ENCODE measurements around the gene NVL.

The NVL gene

DNA sequence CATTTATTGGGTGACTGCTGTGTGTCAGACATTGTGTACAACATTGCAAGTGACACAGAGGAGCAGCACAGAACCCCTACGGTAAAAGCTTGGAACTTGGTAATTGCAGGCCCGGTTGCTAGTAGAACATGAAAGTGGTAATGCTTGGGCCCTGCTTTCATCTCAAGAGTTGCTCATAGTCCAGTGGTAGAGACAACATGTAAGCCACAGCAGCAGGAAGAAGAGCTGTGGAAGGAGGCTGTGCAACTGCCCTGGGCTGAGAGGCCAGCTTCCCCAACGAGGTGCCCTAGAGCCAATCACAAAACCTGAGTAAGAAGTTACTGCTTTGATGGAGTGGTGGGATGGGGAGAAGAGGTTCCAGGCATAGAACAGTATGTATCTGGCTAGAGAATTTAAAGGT lies 45.1 kb upstream of the NVL start:
- TF ChIP-seq, protein P1, sequence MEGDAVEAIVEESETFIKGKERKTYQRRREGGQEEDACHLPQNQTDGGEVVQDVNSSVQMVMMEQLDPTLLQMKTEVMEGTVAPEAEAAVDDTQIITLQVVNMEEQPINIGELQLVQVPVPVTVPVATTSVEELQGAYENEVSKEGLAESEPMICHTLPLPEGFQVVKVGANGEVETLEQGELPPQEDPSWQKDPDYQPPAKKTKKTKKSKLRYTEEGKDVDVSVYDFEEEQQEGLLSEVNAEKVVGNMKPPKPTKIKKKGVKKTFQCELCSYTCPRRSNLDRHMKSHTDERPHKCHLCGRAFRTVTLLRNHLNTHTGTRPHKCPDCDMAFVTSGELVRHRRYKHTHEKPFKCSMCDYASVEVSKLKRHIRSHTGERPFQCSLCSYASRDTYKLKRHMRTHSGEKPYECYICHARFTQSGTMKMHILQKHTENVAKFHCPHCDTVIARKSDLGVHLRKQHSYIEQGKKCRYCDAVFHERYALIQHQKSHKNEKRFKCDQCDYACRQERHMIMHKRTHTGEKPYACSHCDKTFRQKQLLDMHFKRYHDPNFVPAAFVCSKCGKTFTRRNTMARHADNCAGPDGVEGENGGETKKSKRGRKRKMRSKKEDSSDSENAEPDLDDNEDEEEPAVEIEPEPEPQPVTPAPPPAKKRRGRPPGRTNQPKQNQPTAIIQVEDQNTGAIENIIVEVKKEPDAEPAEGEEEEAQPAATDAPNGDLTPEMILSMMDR (conservative IDR thresholded peaks at IDR 0.05; ENCODE audit: low read length): no peak
- TF ChIP-seq EZH2phosphoT487 (IDR thresholded peaks at IDR 0.05; ENCODE audit: borderline replicate concordance): no peak
- no peak overlapping the region for H3K9ac ChIP-seq (ENCODE audit: low read depth, low read length, poor library complexity, severe bottlenecking)
- peaks cover 74% of the 10 kb centered on the region for H3K36me3 ChIP-seq (ENCODE audit: insufficient read depth, low read length)
- H3K79me2 ChIP-seq (ENCODE audit: insufficient read depth, low read length): no peaks in the 10 kb centered on the region
- H3F3A ChIP-seq (ENCODE audit: low read depth): no peaks in the 10 kb centered on the region
- no peak overlapping the region for H2AFZ ChIP-seq (ENCODE audit: low read length)
- H3K4me2 ChIP-seq (ENCODE audit: low read depth, low read length, poor library complexity, severe bottlenecking): no peak overlapping the region
- peaks cover 32% of the 10 kb centered on the region for H4K20me1 ChIP-seq (ENCODE audit: insufficient read depth, low read length, poor library complexity, severe bottlenecking)
- peaks cover 15% of the 10 kb centered on the region for H3K4me1 ChIP-seq (ENCODE audit: insufficient read depth, low read length, poor library complexity, severe bottlenecking)
- no peak overlapping the region for H3K4me3 ChIP-seq (ENCODE audit: low read length, poor library complexity, severe bottlenecking)
- no peaks in the 10 kb centered on the region for H3K27me3 ChIP-seq (ENCODE audit: insufficient read depth, low read length, poor library complexity, severe bottlenecking)
- H3K9me3 ChIP-seq (ENCODE audit: insufficient read depth, low read depth, low read length): no peaks in the 10 kb centered on the region
- no peaks in the 10 kb centered on the region for H3K9me2 ChIP-seq (replicated peaks; ENCODE audit: low read depth, low read length)

DNA sequence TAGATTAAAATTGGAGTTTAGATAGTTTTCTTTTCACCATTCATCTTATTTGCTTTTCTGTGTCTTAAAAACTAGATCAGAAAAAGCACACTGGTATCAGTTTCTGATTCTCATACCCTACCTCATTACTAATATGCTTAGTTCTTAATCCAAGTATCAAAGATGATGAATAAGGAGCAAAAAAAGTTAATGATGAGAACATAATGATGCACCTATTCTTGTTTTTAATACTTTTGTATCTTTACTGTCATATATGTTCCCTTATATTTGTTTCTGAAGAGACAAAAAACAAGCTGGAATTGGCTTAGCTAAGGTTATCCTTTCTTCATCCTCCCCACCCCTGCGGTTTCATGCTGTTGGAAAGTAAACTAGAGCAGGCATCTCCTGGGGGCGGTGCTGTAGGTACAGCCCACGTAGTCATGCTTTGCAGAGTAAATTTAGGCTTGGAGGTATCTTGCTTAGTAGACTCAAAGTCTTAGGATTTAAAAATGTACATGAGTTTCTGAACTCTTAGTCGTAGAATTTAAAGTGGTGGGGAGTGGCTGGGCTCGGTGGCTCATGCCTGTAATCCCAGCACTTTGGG lies 43.1 kb upstream of the NVL start:
- H3K79me2 ChIP-seq (ENCODE audit: insufficient read depth, low read length): no peaks in the 10 kb centered on the region
- peaks cover 80% of the 10 kb centered on the region for H3K36me3 ChIP-seq (ENCODE audit: insufficient read depth, low read length)

DNA sequence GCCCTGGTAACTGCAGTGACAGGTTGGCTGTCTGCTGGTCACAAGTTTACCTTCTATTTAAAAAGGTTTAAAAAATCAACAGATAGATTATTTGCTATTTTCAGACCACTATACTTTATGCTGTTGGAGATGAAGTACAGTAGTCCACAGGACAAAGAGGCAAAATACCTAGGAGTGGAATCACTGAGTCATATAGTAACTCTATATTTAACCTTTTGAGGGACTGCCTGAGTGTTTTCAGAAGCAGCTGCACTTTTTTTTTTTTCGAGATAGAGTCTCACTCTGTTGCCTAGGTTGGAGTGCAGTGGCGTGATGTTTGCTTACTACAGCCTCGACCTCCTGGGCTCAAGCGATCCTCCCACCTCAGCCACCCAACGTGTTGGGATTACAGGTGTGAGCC lies 38.4 kb upstream of the NVL start:
- no peak overlapping the region for H3K9ac ChIP-seq (ENCODE audit: low read depth, low read length, poor library complexity, severe bottlenecking)
- no peak overlapping the region for H3K4me2 ChIP-seq (ENCODE audit: low read depth, low read length, poor library complexity, severe bottlenecking)
- H2AFZ ChIP-seq (ENCODE audit: low read length): no peak overlapping the region
- H3K4me1 ChIP-seq (ENCODE audit: insufficient read depth, low read length, poor library complexity, severe bottlenecking): peaks cover 5% of the 10 kb centered on the region
- no peaks in the 10 kb centered on the region for H3K9me2 ChIP-seq (replicated peaks; ENCODE audit: low read depth, low read length)
- no peak overlapping the region for H3K4me3 ChIP-seq (ENCODE audit: low read length, poor library complexity, severe bottlenecking)
- H4K20me1 ChIP-seq (ENCODE audit: insufficient read depth, low read length, poor library complexity, severe bottlenecking): peaks cover 15% of the 10 kb centered on the region
- peaks cover 57% of the 10 kb centered on the region for H3K36me3 ChIP-seq (ENCODE audit: insufficient read depth, low read length)
- H3K27me3 ChIP-seq (ENCODE audit: insufficient read depth, low read length, poor library complexity, severe bottlenecking): no peaks in the 10 kb centered on the region
- H3F3A ChIP-seq (ENCODE audit: low read depth): no peaks in the 10 kb centered on the region
- peaks cover 21% of the 10 kb centered on the region for H3K79me2 ChIP-seq (ENCODE audit: insufficient read depth, low read length)
- TF ChIP-seq, protein P1 (conservative IDR thresholded peaks at IDR 0.05; ENCODE audit: low read length): no peak
- TF ChIP-seq EZH2phosphoT487 (IDR thresholded peaks at IDR 0.05; ENCODE audit: borderline replicate concordance): no peak
- H3K9me3 ChIP-seq (ENCODE audit: insufficient read depth, low read depth, low read length): no peaks in the 10 kb centered on the region

More for the DNA sequence above, 43.1 kb upstream of the NVL start:
- H3F3A ChIP-seq (ENCODE audit: low read depth): no peaks in the 10 kb centered on the region
- H2AFZ ChIP-seq (ENCODE audit: low read length): no peak overlapping the region
- no peaks in the 10 kb centered on the region for H3K9me2 ChIP-seq (replicated peaks; ENCODE audit: low read depth, low read length)
- no peaks in the 10 kb centered on the region for H3K27me3 ChIP-seq (ENCODE audit: insufficient read depth, low read length, poor library complexity, severe bottlenecking)
- no peak for TF ChIP-seq EZH2phosphoT487 (IDR thresholded peaks at IDR 0.05; ENCODE audit: borderline replicate concordance)
- TF ChIP-seq, protein P1 (conservative IDR thresholded peaks at IDR 0.05; ENCODE audit: low read length): no peak
- H3K4me1 ChIP-seq (ENCODE audit: insufficient read depth, low read length, poor library complexity, severe bottlenecking): peaks cover 2% of the 10 kb centered on the region
- no peak overlapping the region for H3K9ac ChIP-seq (ENCODE audit: low read depth, low read length, poor library complexity, severe bottlenecking)
- H3K4me3 ChIP-seq (ENCODE audit: low read length, poor library complexity, severe bottlenecking): no peak overlapping the region
- H3K9me3 ChIP-seq (ENCODE audit: insufficient read depth, low read depth, low read length): no peaks in the 10 kb centered on the region
- peaks cover 19% of the 10 kb centered on the region for H4K20me1 ChIP-seq (ENCODE audit: insufficient read depth, low read length, poor library complexity, severe bottlenecking)
- no peak overlapping the region for H3K4me2 ChIP-seq (ENCODE audit: low read depth, low read length, poor library complexity, severe bottlenecking)

Measured in Loucy (cell line).